ENCODE measurements around the gene CDH13.
A peak's percentile ranks its signal among the peaks of the same experiment; 100 is the strongest.

The CDH13 gene

DNA sequence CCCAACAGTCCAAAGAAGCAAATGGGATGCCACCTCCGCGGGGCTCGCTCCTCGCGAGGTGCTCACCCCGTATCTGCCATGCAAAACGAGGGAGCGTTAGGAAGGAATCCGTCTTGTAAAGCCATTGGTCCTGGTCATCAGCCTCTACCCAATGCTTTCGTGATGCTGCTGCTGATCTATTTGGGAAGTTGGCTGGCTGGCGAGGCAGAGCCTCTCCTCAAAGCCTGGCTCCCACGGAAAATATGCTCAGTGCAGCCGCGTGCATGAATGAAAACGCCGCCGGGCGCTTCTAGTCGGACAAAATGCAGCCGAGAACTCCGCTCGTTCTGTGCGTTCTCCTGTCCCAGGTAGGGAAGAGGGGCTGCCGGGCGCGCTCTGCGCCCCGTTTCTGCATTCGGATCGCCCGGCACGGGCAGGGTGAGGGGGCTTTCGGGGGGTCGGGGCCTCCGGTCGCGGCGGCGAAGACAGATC is at the start of gene CDH13:
TSS of gene CDH13 (plus strand) at position 179 of the 471 bp plus-strand sequence.
- H3K27ac ChIP-seq, result no peak within 1 kb of the TSS
- TF ChIP-seq ZFX (IDR thresholded peaks at IDR 0.05; ENCODE audit: borderline replicate concordance), result no peak
- TF ChIP-seq, protein P1, sequence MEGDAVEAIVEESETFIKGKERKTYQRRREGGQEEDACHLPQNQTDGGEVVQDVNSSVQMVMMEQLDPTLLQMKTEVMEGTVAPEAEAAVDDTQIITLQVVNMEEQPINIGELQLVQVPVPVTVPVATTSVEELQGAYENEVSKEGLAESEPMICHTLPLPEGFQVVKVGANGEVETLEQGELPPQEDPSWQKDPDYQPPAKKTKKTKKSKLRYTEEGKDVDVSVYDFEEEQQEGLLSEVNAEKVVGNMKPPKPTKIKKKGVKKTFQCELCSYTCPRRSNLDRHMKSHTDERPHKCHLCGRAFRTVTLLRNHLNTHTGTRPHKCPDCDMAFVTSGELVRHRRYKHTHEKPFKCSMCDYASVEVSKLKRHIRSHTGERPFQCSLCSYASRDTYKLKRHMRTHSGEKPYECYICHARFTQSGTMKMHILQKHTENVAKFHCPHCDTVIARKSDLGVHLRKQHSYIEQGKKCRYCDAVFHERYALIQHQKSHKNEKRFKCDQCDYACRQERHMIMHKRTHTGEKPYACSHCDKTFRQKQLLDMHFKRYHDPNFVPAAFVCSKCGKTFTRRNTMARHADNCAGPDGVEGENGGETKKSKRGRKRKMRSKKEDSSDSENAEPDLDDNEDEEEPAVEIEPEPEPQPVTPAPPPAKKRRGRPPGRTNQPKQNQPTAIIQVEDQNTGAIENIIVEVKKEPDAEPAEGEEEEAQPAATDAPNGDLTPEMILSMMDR (IDR thresholded peaks at IDR 0.05), result no peak

DNA sequence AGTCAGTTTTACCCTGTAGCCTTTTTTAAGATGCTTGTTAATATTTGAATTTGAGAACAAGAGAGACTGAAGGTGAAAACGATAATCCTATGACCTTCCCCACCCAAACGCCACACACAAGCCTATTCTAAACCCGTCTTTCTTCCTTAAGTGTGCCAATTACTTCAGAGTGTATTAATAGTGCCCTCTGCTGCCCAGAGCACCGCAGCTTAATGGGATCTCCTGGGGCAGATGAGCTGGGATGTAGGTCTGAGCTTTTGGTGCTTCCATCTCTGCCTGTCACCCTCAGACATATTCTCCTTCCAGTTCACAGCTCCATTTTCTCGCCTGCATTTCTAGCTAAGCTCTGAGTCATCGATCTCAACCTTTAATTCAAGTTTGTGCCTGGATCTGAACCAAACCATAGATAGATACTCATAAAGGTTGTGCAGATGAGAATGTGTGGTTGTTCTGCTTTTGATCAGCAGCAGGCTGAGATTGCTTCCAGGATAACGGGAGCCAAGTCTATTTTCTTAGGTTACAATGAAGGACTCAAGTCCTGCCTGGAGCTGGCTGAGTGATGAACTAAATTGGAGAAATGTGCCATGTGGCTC is 46.4 kb upstream of the CDH13 start:
- no peak overlapping the region for H3K27ac ChIP-seq
- TF ChIP-seq ZFX (IDR thresholded peaks at IDR 0.05; ENCODE audit: borderline replicate concordance), result no peak
- TF ChIP-seq, protein P1 (IDR thresholded peaks at IDR 0.05), result peak; percentile 48

DNA sequence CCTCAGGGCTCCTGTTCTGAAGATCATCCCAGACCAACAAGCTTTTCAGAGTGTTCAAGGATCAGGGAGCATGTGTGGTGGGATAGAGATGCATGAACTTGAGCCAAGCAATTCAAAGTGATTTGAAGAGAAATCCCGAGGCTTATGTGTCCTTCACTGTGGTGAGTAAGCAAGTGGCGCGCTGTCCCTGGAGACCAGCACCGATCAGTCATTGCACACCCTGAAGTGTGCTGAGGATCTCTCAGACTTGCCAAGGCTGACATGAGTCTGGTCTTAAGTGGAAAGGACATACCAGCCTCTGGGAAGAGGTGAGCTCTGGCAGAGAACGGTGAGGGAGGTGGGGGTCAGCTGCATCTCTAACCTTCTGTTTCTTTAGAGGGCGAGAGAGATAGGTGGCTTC is 43.8 kb upstream of the CDH13 start:
- H3K27ac ChIP-seq, result no peak overlapping the region
- no peak for TF ChIP-seq ZFX (IDR thresholded peaks at IDR 0.05; ENCODE audit: borderline replicate concordance)
- TF ChIP-seq, protein P1 (IDR thresholded peaks at IDR 0.05), result no peak

DNA sequence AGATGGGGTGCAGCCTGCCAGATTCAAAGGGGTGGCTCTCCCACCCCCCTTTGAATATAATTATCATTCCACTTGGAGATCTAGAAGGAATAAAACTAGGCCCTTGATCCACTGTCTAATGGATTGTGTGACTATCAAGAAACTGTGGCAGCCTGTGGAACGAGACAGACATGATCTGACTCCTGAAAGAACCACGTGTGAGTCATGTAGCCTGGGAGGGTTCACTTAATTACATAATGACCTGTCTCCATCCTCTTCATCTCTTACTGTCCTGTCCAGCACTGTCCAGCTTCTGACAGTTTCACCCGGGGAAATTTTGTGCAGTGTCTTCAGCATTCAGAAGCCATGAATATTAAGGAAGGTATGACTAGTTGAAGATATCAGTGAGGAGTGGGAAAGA is 43.3 kb upstream of the CDH13 start:
- no peak overlapping the region for H3K27ac ChIP-seq
- no peak for TF ChIP-seq ZFX (IDR thresholded peaks at IDR 0.05; ENCODE audit: borderline replicate concordance)

DNA sequence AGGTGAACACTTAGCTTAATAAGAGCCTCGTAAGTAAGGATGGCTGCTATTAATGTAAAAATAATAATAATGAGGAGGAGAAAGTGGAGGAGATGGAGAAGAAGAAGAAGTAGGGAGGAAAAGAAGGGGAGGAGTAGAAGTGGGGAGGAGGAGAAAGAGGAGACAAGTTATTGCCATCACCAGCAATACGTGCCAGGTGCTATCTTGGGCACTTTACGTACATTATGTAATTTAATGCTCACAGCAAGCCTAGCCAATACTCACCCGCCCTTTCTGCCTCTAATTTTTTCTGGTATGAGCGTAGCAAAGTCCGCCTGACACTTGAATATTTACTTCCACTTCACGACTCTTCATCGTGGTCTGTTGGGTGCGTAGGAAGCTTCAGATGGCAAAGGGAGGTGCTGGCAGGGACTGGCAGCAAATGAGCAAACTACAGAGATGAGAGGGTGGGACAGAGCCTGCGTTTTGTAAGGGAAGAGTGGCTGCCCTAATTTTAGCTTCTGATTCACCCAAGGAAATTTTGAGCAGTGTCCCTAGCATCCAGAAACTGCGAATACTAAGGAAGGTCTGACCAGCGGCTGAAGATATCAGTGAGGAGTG is 42.1 kb upstream of the CDH13 start:
- H3K27ac ChIP-seq, result no peak overlapping the region
- TF ChIP-seq, protein P1 (IDR thresholded peaks at IDR 0.05), result no peak
- no peak for TF ChIP-seq ZFX (IDR thresholded peaks at IDR 0.05; ENCODE audit: borderline replicate concordance)

DNA sequence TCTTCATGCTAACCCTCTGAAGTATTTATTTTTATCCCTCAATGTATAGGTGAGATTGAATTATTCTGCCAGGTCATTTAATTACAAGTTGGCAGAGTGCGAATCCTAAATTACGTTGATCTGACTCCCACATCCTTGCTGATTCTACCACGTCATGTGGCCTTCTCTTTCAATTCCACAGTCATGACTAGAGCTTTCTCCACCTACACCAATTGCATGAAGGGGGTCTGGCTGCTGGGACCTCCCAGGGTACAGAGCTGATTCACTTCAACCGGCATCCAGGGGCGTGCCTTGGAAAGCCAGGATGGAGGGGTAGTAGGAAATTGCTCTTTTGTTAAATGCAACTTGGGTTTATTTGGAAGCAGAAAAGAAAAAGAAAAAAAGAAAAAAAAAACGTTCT is 41.1 kb upstream of the CDH13 start:
- H3K27ac ChIP-seq, result no peak overlapping the region
- no peak for TF ChIP-seq ZFX (IDR thresholded peaks at IDR 0.05; ENCODE audit: borderline replicate concordance)
- TF ChIP-seq, protein P1 (IDR thresholded peaks at IDR 0.05), result no peak

DNA sequence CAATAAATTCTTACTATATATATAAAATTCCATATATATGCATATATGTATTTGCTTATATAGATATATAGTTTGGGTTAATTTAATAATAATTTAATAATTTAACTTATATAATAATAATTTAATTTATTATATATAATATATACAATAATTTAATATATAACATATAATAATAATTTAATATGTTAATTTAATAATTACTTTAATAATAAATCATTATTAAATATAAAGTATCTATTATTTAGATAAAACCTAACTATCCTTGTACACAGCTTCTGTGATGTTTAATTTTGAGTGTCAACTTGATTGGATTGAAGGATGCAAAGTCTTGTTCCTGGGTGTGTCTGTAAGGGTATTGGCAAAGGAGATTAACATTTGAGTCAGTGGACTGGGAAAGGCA is 40.6 kb upstream of the CDH13 start:
- H3K27ac ChIP-seq, result no peak overlapping the region
- TF ChIP-seq, protein P1 (IDR thresholded peaks at IDR 0.05), result no peak
- no peak for TF ChIP-seq ZFX (IDR thresholded peaks at IDR 0.05; ENCODE audit: borderline replicate concordance)
